ENCODE data around the gene CAPZB.

Gene CAPZB

DNA sequence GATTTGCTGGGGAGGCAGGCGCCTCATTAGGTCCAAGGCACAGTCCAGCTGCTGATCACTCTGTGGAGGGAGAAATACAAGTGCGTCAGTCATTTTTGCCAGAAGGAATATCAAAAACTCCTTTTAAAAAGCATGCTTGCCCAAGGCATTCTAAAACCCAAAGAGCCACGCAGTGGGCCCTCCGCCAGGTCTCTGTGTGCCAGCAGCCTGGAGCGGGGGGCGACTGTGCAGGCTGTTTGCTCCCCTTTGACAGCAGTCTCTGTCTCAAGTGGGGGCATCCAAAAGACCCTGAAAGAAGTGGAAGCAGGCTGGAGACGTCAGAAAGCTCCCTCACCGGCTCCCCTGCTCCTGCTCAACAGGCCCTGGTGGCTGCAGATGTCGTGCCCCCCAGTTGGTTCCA lies 65.6 kb downstream of the CAPZB start:
- H3K36me3 ChIP-seq (ENCODE audit: control insufficient read depth, low read depth, low read length), result peaks cover 17% of the 10 kb centered on the region

GRCh38 chr1:19418503-19418971 lies 66.8 kb downstream of the CAPZB start:
- H3K27me3 ChIP-seq (ENCODE audit: control insufficient read depth, insufficient read depth, low read length), result no peaks in the 10 kb centered on the region
- H3K4me1 ChIP-seq (ENCODE audit: control insufficient read depth, low read depth, low read length), result peaks cover 9% of the 10 kb centered on the region
- no peak overlapping the region for H3K4me3 ChIP-seq (ENCODE audit: low read length)
- H3K9me3 ChIP-seq (ENCODE audit: control insufficient read depth, low read depth, low read length), result no peaks in the 10 kb centered on the region
- H3K27ac ChIP-seq (ENCODE audit: low read length), result no peak overlapping the region
- H3K9ac ChIP-seq (ENCODE audit: low read length), result no peak overlapping the region
- H3K36me3 ChIP-seq (ENCODE audit: control insufficient read depth, low read depth, low read length), result peaks cover 17% of the 10 kb centered on the region

More for the DNA sequence above, 65.6 kb downstream of the CAPZB start:
- Histone ChIP-seq H3K27ac (ENCODE audit: low read length) (no peak overlapping the region), H3K27me3 (ENCODE audit: control insufficient read depth, insufficient read depth, low read length) (no peaks in the 10 kb centered on the region), H3K9ac (ENCODE audit: low read length) (no peak overlapping the region), H3K4me3 (ENCODE audit: low read length) (no peak overlapping the region), H3K9me3 (ENCODE audit: control insufficient read depth, low read depth, low read length) (no peaks in the 10 kb centered on the region), H3K4me1 (ENCODE audit: control insufficient read depth, low read depth, low read length) (peaks cover 6% of the 10 kb centered on the region)

GRCh38 chr1:19416921-19417470 lies 68.3 kb downstream of the CAPZB start:
- Histone ChIP-seq H3K27ac (ENCODE audit: low read length) (no peak overlapping the region), H3K9ac (ENCODE audit: low read length) (no peak overlapping the region), H3K4me1 (ENCODE audit: control insufficient read depth, low read depth, low read length) (peaks cover 9% of the 10 kb centered on the region), H3K9me3 (ENCODE audit: control insufficient read depth, low read depth, low read length) (no peaks in the 10 kb centered on the region), H3K36me3 (ENCODE audit: control insufficient read depth, low read depth, low read length) (peaks cover 17% of the 10 kb centered on the region), H3K4me3 (ENCODE audit: low read length) (no peak overlapping the region), H3K27me3 (ENCODE audit: control insufficient read depth, insufficient read depth, low read length) (no peaks in the 10 kb centered on the region)

DNA sequence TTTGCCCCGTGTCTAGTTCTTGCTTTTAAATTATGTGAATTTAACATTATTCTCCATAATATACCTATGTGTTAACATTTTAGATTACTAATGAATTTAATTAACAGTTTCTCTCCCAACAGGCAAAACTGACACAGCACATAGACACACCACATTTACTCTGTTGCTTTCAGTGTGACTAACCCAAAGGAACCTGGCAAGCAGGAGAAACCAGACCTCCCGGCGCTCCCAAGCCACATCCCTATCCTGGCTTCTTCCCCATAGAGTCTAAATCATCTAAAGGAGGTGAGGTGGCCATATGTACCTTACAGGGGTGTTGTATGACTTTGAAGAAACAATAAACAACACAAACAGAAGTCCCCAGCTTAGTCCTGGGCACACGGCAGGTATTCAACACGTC lies 69.2 kb downstream of the CAPZB start:
- Histone ChIP-seq H3K9me3 (ENCODE audit: control insufficient read depth, low read depth, low read length) (no peaks in the 10 kb centered on the region), H3K4me1 (ENCODE audit: control insufficient read depth, low read depth, low read length) (peaks cover 9% of the 10 kb centered on the region), H3K27me3 (ENCODE audit: control insufficient read depth, insufficient read depth, low read length) (no peaks in the 10 kb centered on the region), H3K4me3 (ENCODE audit: low read length) (no peak overlapping the region), H3K9ac (ENCODE audit: low read length) (no peak overlapping the region), H3K27ac (ENCODE audit: low read length) (no peak overlapping the region), H3K36me3 (ENCODE audit: control insufficient read depth, low read depth, low read length) (peaks cover 17% of the 10 kb centered on the region)

GRCh38 chr1:19414515-19415121 lies 70.7 kb downstream of the CAPZB start:
- Histone ChIP-seq H3K36me3 (ENCODE audit: control insufficient read depth, low read depth, low read length) (peaks cover 17% of the 10 kb centered on the region), H3K27me3 (ENCODE audit: control insufficient read depth, insufficient read depth, low read length) (no peaks in the 10 kb centered on the region), H3K4me1 (ENCODE audit: control insufficient read depth, low read depth, low read length) (peaks cover 9% of the 10 kb centered on the region), H3K27ac (ENCODE audit: low read length) (no peak overlapping the region), H3K9ac (ENCODE audit: low read length) (no peak overlapping the region), H3K9me3 (ENCODE audit: control insufficient read depth, low read depth, low read length) (no peaks in the 10 kb centered on the region), H3K4me3 (ENCODE audit: low read length) (no peak overlapping the region)

GRCh38 chr1:19413999-19414398 lies 71.3 kb downstream of the CAPZB start:
- peaks cover 11% of the 10 kb centered on the region for H3K36me3 ChIP-seq (ENCODE audit: control insufficient read depth, low read depth, low read length)

GRCh38 chr1:19412654-19413053 lies 72.7 kb downstream of the CAPZB start:
- H3K27ac ChIP-seq (ENCODE audit: low read length), result no peak overlapping the region
- H3K9ac ChIP-seq (ENCODE audit: low read length), result no peak overlapping the region
- H3K4me3 ChIP-seq (ENCODE audit: low read length), result no peak overlapping the region
- H3K4me1 ChIP-seq (ENCODE audit: control insufficient read depth, low read depth, low read length), result peaks cover 13% of the 10 kb centered on the region
- H3K27me3 ChIP-seq (ENCODE audit: control insufficient read depth, insufficient read depth, low read length), result no peaks in the 10 kb centered on the region
- H3K9me3 ChIP-seq (ENCODE audit: control insufficient read depth, low read depth, low read length), result no peaks in the 10 kb centered on the region
- peaks cover 3% of the 10 kb centered on the region for H3K36me3 ChIP-seq (ENCODE audit: control insufficient read depth, low read depth, low read length)

More at GRCh38 chr1:19413999-19414398, 71.3 kb downstream of the CAPZB start:
- Histone ChIP-seq H3K9me3 (ENCODE audit: control insufficient read depth, low read depth, low read length) (no peaks in the 10 kb centered on the region), H3K4me1 (ENCODE audit: control insufficient read depth, low read depth, low read length) (peaks cover 9% of the 10 kb centered on the region), H3K27ac (ENCODE audit: low read length) (no peak overlapping the region), H3K4me3 (ENCODE audit: low read length) (no peak overlapping the region), H3K27me3 (ENCODE audit: control insufficient read depth, insufficient read depth, low read length) (no peaks in the 10 kb centered on the region), H3K9ac (ENCODE audit: low read length) (no peak overlapping the region)

DNA sequence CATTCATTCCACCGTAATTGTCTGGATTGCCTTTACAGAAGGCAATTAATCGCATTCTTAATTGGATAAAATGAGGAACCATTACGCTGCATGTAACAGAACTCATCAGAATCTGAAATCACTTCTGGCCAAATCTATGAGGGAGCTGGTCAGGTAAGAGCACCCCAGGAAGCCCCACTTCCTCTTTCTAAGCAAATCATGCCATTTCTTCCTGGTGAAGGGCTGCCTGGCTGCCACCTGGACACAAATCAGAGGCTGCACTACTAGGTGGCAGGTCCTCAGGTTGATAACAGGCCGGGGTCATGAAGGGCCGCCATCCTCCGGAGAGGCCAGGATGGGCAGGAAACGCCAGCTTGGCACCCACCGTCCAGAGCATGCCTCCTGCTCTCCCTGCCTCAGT lies 73.7 kb downstream of the CAPZB start:
- H3K36me3 ChIP-seq (ENCODE audit: control insufficient read depth, low read depth, low read length), result no peaks in the 10 kb centered on the region
- peaks cover 20% of the 10 kb centered on the region for H3K4me1 ChIP-seq (ENCODE audit: control insufficient read depth, low read depth, low read length)
- no peak overlapping the region for H3K9ac ChIP-seq (ENCODE audit: low read length)
- H3K9me3 ChIP-seq (ENCODE audit: control insufficient read depth, low read depth, low read length), result no peaks in the 10 kb centered on the region
- H3K27ac ChIP-seq (ENCODE audit: low read length), result no peak overlapping the region
- no peak overlapping the region for H3K4me3 ChIP-seq (ENCODE audit: low read length)
- H3K27me3 ChIP-seq (ENCODE audit: control insufficient read depth, insufficient read depth, low read length), result no peaks in the 10 kb centered on the region

- Histone ChIP-seq H3K4me3 (ENCODE audit: low read length) (no peak overlapping the region), H3K4me1 (ENCODE audit: control insufficient read depth, low read depth, low read length) (peaks cover 30% of the 10 kb centered on the region), H3K9ac (ENCODE audit: low read length) (no peak overlapping the region), H3K27ac (ENCODE audit: low read length) (no peak overlapping the region), H3K9me3 (ENCODE audit: control insufficient read depth, low read depth, low read length) (no peaks in the 10 kb centered on the region), H3K36me3 (ENCODE audit: control insufficient read depth, low read depth, low read length) (no peaks in the 10 kb centered on the region), H3K27me3 (ENCODE audit: control insufficient read depth, insufficient read depth, low read length) (no peaks in the 10 kb centered on the region)
Observed at GRCh38 chr1:19410393-19410792, 74.9 kb downstream of the CAPZB start.

- Histone ChIP-seq H3K9me3 (ENCODE audit: control insufficient read depth, low read depth, low read length) (no peaks in the 10 kb centered on the region), H3K4me3 (ENCODE audit: low read length) (no peak overlapping the region), H3K4me1 (ENCODE audit: control insufficient read depth, low read depth, low read length) (peaks cover 28% of the 10 kb centered on the region), H3K36me3 (ENCODE audit: control insufficient read depth, low read depth, low read length) (no peaks in the 10 kb centered on the region), H3K9ac (ENCODE audit: low read length) (no peak overlapping the region), H3K27me3 (ENCODE audit: control insufficient read depth, insufficient read depth, low read length) (no peaks in the 10 kb centered on the region), H3K27ac (ENCODE audit: low read length) (no peak overlapping the region)
Observed at GRCh38 chr1:19409477-19410341, 75.6 kb downstream of the CAPZB start.

- H3K4me3 ChIP-seq (ENCODE audit: low read length), result no peak overlapping the region
- no peaks in the 10 kb centered on the region for H3K27me3 ChIP-seq (ENCODE audit: control insufficient read depth, insufficient read depth, low read length)
- H3K36me3 ChIP-seq (ENCODE audit: control insufficient read depth, low read depth, low read length), result no peaks in the 10 kb centered on the region
- H3K9ac ChIP-seq (ENCODE audit: low read length), result no peak overlapping the region
- peaks cover 25% of the 10 kb centered on the region for H3K4me1 ChIP-seq (ENCODE audit: control insufficient read depth, low read depth, low read length)
- H3K9me3 ChIP-seq (ENCODE audit: control insufficient read depth, low read depth, low read length), result no peaks in the 10 kb centered on the region
- H3K27ac ChIP-seq (ENCODE audit: low read length), result no peak overlapping the region
Observed at GRCh38 chr1:19407494-19408096, 77.7 kb downstream of the CAPZB start.

Measured in iPS-18a (cell line).